Measurements from ENCODE around the gene NES.

The NES gene

DNA sequence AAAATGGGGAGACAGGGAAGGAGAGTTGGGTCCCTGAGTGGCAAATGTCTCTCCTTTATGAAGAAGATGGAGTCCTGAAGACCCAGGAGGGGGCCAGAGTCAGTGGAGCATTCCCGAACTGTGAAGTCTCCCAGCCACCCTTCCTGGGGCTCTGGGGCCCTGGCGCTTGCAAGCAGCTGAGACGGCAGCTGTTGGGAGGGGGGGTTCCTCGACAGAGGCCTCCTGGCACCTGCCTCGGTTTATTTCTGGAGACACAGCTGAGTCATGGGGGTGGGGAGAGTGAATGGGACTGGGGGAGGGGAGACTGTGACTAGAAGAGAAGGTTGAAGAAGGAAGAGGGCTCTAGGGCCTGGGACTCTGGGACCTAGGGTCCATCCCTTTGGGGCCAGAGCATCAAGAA, 14.0 kb downstream of the NES start:
- ChIA-PET CTCF (no interaction called here), POLR2A (no interaction called here)
- DNase-seq (ENCODE audit: extremely low spot score): no peak
- TF ChIP-seq L3MBTL2 (conservative IDR thresholded peaks at IDR 0.05): no peak
- no peak for TF ChIP-seq HDGF (IDR thresholded peaks at IDR 0.05; ENCODE audit: borderline replicate concordance)
- no peak for TF ChIP-seq SP1 (IDR thresholded peaks at IDR 0.05)
- TF ChIP-seq ZNF384 (IDR thresholded peaks at IDR 0.05): no peak
- TF ChIP-seq ARNT (IDR thresholded peaks at IDR 0.05): no peak
- TF ChIP-seq FOXK2 (IDR thresholded peaks at IDR 0.05): no peak
- TF ChIP-seq TARDBP (IDR thresholded peaks at IDR 0.05): no peak
- no peak for TF ChIP-seq SUZ12 (IDR thresholded peaks at IDR 0.05)
- TF ChIP-seq, protein P1, sequence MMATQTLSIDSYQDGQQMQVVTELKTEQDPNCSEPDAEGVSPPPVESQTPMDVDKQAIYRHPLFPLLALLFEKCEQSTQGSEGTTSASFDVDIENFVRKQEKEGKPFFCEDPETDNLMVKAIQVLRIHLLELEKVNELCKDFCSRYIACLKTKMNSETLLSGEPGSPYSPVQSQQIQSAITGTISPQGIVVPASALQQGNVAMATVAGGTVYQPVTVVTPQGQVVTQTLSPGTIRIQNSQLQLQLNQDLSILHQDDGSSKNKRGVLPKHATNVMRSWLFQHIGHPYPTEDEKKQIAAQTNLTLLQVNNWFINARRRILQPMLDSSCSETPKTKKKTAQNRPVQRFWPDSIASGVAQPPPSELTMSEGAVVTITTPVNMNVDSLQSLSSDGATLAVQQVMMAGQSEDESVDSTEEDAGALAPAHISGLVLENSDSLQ (IDR thresholded peaks at IDR 0.05): no peak
- no peak for TF ChIP-seq CTBP1 (IDR thresholded peaks at IDR 0.05; ENCODE audit: borderline replicate concordance)
- no peak for TF ChIP-seq FOXM1 (IDR thresholded peaks at IDR 0.05; ENCODE audit: borderline replicate concordance)

DNA sequence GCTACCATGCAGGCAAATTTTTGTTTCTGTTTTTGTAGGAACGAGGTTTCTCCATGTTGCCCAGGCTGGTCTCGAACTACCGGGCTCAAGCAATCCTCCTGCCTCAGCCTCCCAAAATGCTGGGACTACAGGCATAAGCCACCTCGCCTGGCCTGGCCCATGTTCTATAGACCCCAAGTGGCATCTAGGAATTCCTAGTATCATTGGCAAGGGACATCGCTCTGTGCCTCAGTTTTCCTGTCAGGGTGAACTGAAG, 14.5 kb downstream of the NES start:
- TF ChIP-seq FOXK2 (IDR thresholded peaks at IDR 0.05) (no peak), L3MBTL2 (conservative IDR thresholded peaks at IDR 0.05) (no peak), ELF4 (IDR thresholded peaks at IDR 0.05) (no peak), ZNF384 (IDR thresholded peaks at IDR 0.05) (no peak), LEF1 (IDR thresholded peaks at IDR 0.05; ENCODE audit: borderline replicate concordance) (no peak), FOXA1 (IDR thresholded peaks at IDR 0.05) (no peak), FOXM1 (IDR thresholded peaks at IDR 0.05; ENCODE audit: borderline replicate concordance) (no peak), SUZ12 (IDR thresholded peaks at IDR 0.05) (no peak), ARNT (IDR thresholded peaks at IDR 0.05) (no peak), TARDBP (IDR thresholded peaks at IDR 0.05) (no peak), BHLHE40 (IDR thresholded peaks at IDR 0.05; ENCODE audit: borderline replicate concordance) (no peak), CTBP1 (IDR thresholded peaks at IDR 0.05; ENCODE audit: borderline replicate concordance) (no peak), HDGF (IDR thresholded peaks at IDR 0.05; ENCODE audit: borderline replicate concordance) (no peak), SP1 (IDR thresholded peaks at IDR 0.05) (no peak), NFRKB (IDR thresholded peaks at IDR 0.05) (no peak)
- TF ChIP-seq, protein P1 (IDR thresholded peaks at IDR 0.05): no peak
- no peak for DNase-seq (ENCODE audit: extremely low spot score)
- ChIA-PET POLR2A (interaction anchor here (1.3 to 4.7 kb wide), 2 partner anchors 8 to 39 kb away, joined by 3 to 25 read pairs; no protein-coding TSS in a partner anchor), CTCF (interaction anchor here (2.6 to 5.4 kb wide), 2 partner anchors 15 to 26 kb away, joined by 22 to 70 read pairs; partner anchors contain the start of gene NES)

DNA sequence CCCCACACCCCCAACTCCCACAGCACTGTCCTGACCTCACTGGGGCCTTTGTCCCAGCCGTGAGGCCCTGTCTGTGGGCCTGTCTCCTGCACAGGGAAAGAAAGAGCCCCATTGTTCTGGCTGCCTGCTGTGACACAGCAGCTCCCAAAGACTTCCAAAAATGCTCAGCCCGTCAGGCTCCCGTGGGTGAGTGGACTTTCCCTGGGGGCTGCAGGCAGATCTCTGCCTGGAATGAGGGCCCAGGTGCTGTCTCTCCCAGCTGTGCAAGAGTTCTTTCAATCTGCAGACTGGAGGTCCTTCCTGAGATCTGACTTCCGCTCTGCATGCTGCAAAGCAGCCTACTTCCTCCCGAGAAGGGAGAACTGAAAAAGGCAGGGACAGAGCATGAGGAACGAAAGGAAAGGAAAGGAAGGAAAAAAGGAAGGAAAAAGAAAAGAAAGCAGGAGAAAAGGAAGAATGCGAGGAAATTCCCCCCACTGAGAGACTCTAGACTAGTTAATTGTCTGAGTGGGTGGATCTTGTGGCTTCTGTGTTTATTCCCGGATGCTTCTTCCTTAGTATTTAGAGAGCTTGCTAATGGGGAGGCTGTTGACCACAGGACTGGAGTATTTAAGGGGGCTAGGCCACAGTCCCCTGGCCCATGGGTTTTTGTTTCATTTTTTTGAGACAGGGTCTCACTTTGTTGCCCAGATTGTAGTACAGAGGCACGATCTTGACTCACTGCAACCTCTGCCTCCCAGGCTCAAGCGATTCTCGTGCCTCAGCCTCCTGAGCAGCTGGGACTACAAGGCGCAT, 15.0 kb downstream of the NES start:
- ChIA-PET POLR2A (interaction anchor here (1.0 to 5.2 kb wide), 8 partner anchors 9 to 90 kb away, joined by 3 to 122 read pairs (median 8); partner anchors contain the start of genes HDGF, ISG20L2, METTL25B and NAXE), CTCF (interaction anchor here (1.4 to 8.3 kb wide), 4 partner anchors 16 to 37 kb away, joined by 6 to 97 read pairs (median 46); partner anchors contain the start of gene NES)
- TF ChIP-seq FOXM1 (IDR thresholded peaks at IDR 0.05; ENCODE audit: borderline replicate concordance): no peak
- no peak for TF ChIP-seq SP1 (IDR thresholded peaks at IDR 0.05)
- no peak for TF ChIP-seq ELF4 (IDR thresholded peaks at IDR 0.05)
- TF ChIP-seq ZNF384 (IDR thresholded peaks at IDR 0.05): no peak
- TF ChIP-seq L3MBTL2 (conservative IDR thresholded peaks at IDR 0.05): no peak
- TF ChIP-seq CTBP1 (IDR thresholded peaks at IDR 0.05; ENCODE audit: borderline replicate concordance): no peak
- no peak for TF ChIP-seq NFRKB (IDR thresholded peaks at IDR 0.05)
- no peak for TF ChIP-seq HDGF (IDR thresholded peaks at IDR 0.05; ENCODE audit: borderline replicate concordance)
- TF ChIP-seq, protein P1 (IDR thresholded peaks at IDR 0.05): no peak
- no peak for TF ChIP-seq SUZ12 (IDR thresholded peaks at IDR 0.05)
- TF ChIP-seq FOXA1 (IDR thresholded peaks at IDR 0.05): no peak
- DNase-seq (ENCODE audit: extremely low spot score): no peak

DNA sequence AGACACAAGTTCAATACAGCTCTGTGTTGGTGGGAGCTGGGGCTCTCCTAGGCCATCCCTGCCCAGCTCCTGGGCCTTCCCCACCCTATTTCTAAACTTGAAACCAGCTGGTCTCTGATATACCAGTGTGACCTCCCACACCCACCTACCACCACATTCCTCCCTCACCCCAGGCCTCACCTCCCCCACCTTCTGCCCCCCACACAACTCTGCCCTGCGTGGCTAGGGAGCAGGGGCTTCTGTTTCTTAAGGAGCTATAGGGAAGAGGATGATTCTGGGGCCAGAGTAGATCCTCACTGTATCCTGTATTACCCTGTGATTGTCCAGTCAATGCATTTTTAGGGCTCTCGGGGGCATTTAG, 16.5 kb downstream of the NES start:
- ChIA-PET CTCF (interaction anchor here (0.5 to 8.3 kb wide), 12 partner anchors 12 to 277 kb away, joined by 3 to 97 read pairs (median 7); partner anchors contain the start of genes HAPLN2 and NES), POLR2A (interaction anchor here (0.8 to 5.2 kb wide), 20 partner anchors 9 to 226 kb away, joined by 3 to 122 read pairs (median 4); partner anchors contain the start of genes HAPLN2, HDGF, ISG20L2 and METTL25B)
- no peak for DNase-seq (ENCODE audit: extremely low spot score)
- TF ChIP-seq LEF1 (IDR thresholded peaks at IDR 0.05; ENCODE audit: borderline replicate concordance) (no peak), SUZ12 (IDR thresholded peaks at IDR 0.05) (no peak)

DNA sequence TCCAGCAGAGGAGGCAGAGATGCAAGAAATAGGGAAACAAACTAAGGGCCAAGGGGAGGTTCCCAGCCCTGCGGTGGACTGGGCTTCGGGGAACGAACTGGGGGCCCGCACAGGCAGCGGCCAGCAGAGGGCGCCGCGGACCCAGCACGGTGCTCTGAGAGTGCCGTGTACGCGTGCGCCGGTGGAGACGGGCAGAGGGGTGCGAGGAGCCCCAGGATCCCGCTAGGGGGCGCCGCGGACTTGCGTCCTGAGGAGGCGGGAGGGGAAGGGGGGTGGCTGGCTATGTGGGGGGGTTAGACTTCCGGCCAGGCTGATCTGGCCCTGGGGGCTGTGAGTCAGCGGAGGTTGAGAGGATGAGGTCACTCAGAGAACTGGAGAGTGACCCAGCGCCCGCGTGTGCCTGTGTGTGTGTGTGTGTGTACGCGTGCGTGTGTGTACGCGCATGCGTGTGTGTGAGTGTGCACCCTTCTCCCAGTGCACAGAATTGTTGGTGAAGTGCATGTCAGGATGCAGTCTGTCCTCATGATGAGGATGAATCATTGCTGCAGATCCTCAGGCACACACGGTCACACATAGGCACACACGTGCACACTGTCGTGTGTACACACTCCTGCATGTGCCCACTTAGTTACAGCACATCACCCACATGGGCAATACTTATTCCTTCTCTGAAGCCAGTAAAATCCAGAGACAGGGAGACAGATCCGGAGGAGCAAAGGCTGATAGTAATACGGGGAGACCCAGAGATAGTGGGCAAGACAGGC, 17.0 kb downstream of the NES start:
- TF ChIP-seq FOXK2 (IDR thresholded peaks at IDR 0.05) (no peak), FOXM1 (IDR thresholded peaks at IDR 0.05; ENCODE audit: borderline replicate concordance) (peak; percentile 79; the same call in 1 of the 2 replicates)
- ChIA-PET CTCF (interaction anchor here (0.7 to 8.3 kb wide), 18 partner anchors 11 to 1517 kb away, joined by 3 to 97 read pairs (median 6); partner anchors contain the start of genes CRABP2, HDGF and NES), POLR2A (interaction anchor here (0.7 to 5.2 kb wide), 12 partner anchors 17 to 203 kb away, joined by 3 to 122 read pairs (median 6); partner anchors contain the start of genes HAPLN2, HDGF, ISG20L2 and METTL25B)
- DNase-seq (ENCODE audit: extremely low spot score): peak; percentile 100

DNA sequence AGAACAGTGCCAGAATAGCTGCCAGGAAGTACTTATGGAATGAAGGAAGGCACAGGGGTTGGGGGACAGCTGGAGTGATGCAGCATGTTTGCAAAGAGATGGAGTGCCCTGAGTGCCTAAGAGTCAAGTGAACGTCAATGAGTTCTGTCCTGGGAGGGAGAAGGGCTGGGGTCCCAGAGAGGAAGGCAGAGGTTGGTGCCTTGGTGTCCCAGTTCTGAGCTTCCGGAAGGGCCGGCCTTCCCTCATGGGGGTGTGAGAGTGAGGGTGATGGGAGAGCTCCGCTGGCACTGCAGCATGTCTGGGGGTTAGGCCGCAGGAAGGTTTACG, 17.6 kb downstream of the NES start:
- TF ChIP-seq FOXK2 (IDR thresholded peaks at IDR 0.05) (no peak), ZNF384 (IDR thresholded peaks at IDR 0.05) (no peak), SP1 (IDR thresholded peaks at IDR 0.05) (no peak), FOXA1 (IDR thresholded peaks at IDR 0.05) (no peak), ARNT (IDR thresholded peaks at IDR 0.05) (no peak), CTBP1 (IDR thresholded peaks at IDR 0.05; ENCODE audit: borderline replicate concordance) (no peak), TARDBP (IDR thresholded peaks at IDR 0.05) (no peak), LEF1 (IDR thresholded peaks at IDR 0.05; ENCODE audit: borderline replicate concordance) (no peak), SUZ12 (IDR thresholded peaks at IDR 0.05) (no peak), FOXM1 (IDR thresholded peaks at IDR 0.05; ENCODE audit: borderline replicate concordance) (no peak), L3MBTL2 (conservative IDR thresholded peaks at IDR 0.05) (no peak), NFRKB (IDR thresholded peaks at IDR 0.05) (no peak), BHLHE40 (IDR thresholded peaks at IDR 0.05; ENCODE audit: borderline replicate concordance) (no peak), ELF4 (IDR thresholded peaks at IDR 0.05) (no peak), HDGF (IDR thresholded peaks at IDR 0.05; ENCODE audit: borderline replicate concordance) (no peak)
- TF ChIP-seq, protein P1 (IDR thresholded peaks at IDR 0.05): no peak
- ChIA-PET CTCF (interaction anchor here (0.6 to 8.3 kb wide), 15 partner anchors 11 to 1518 kb away, joined by 3 to 97 read pairs (median 6); partner anchors contain the start of genes CRABP2, HDGF and NES), POLR2A (interaction anchor here (0.7 to 5.2 kb wide), 5 partner anchors 18 to 67 kb away, joined by 3 to 122 read pairs (median 23); partner anchors contain the start of genes ISG20L2, METTL25B and NES)
- DNase-seq (ENCODE audit: extremely low spot score): no peak

Measured in HEK293T (cell line).